ENCODE measurements around the gene GPI.

The GPI gene

DNA sequence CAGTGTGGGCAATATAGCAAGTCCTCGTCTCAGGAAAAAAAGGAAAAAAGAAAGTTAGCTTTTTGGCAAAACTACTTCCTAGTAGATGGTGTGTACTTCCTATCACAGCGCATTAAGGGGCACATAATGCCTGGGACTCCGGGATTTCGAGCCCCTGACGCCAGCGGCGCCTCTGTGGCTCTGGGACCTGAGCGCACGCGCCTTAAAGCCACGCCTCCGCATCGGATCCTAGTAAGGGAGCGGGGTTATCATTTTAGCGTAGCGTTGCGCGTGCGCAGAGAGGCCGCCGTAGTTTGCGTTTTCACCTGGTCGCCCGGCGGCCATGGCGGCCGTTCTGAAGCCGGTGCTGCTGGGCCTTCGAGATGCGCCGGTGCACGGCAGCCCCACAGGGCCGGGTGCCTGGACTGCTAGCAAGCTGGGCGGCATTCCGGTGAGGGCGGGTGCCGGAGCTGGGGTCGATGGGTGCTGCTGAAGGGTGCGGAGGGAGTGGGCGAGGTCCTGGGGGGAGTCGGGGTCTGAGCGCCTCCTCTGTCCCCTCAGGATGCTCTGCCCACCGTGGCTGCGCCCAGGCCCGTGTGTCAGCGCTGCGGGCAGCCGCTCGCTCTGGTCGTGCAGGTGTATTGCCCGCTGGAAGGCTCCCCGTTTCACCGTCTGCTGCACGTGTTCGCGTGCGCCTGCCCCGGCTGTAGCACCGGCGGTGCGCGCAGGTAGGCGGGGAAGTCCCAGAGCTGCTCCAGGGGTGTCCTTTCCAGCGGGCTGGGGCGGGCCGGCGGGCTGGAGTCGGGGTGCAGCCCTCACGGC is 39.3 kb downstream of the GPI start, which contains the start of gene PDCD2L:
PDCD2L (plus strand) TSS at position 291 of the 801 bp plus-strand sequence; CDS start at position 323, 32 bp downstream.
- DNase-seq (ENCODE audit: low read depth) = peak; percentile 81

GRCh38 chr19:34405892-34406660 is 41.1 kb downstream of the GPI start:
- DNase-seq (ENCODE audit: low read depth) = no peak

GRCh38 chr19:34408411-34408810 is 43.4 kb downstream of the GPI start:
- DNase-seq (ENCODE audit: low read depth) = no peak

- DNase-seq (ENCODE audit: low read depth) = no peak
These were observed 44.5 kb downstream of the GPI start for GRCh38 chr19:34409189-34410164.

DNA sequence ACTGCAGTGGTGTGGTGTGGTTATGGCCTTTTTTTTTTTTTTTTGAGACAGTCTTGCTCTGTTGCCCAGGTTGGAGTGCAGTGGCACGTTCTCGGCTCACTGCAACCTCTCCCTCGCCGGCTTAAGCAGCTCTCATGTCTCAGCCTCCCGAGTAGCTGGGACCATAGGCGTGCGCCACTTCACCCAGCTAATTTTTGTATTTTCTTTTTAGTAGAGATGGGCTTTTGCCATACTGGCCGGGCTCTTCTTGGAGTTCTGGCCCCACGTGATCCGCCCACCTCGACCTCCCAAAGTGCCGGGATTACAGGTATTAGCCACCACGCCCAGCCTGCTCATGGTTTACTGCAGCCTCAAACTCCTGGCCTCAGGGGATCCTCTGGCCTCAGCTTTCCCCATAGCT is 46.2 kb downstream of the GPI start:
- DNase-seq (ENCODE audit: low read depth) = no peak

GRCh38 chr19:34416021-34416545 is 51.1 kb downstream of the GPI start:
- no peak for DNase-seq (ENCODE audit: low read depth)

DNA sequence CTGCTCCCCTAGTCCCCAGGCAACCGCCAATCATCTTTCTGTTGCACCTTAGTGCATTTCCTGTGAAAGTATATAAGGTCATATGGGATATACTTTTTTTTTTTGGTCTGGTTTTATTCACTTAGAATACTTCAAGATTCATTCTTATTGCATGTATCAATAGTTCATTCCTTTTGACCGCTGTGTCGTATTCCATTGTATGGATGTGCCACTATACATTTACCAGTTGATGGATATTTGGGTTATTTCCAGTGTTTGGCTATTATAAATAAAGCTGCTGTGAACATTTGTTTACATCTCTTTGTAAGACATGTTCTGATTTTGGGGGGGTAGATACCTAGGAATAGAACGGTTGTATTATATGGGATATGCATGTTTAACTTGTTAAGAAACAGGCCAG is 53.3 kb downstream of the GPI start:
- DNase-seq (ENCODE audit: low read depth) = no peak

DNA sequence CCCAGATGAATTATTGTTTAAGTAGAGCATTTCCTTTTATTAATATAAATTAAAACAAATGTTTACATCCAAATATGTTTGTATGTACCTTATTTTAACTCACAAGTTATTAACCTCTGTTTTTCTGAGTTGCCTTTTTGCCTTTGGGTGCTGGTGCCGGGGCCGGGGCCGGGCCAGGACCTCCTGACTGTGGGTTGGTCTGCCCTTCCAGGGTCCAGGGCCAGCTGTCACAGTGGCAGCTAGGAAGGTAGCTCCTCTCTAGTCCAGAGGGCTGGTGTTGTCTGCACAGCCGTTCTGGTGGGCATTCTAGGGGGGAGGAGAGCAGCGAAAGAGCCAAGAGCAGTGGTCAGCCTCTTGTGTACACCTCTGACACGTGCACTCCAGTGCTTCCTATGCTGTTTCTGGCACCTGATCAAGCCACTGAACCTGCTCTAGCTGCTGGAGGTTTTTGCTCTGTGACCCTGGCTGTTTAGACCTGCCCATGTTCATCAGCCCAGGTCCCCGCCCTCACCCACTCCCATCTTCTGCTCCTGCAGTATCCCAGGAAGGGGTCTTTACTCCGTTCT is 61.2 kb downstream of the GPI start:
- DNase-seq (ENCODE audit: low read depth) = no peak

- peak; percentile 62 for DNase-seq (ENCODE audit: low read depth)
These were observed 63.7 kb downstream of the GPI start for GRCh38 chr19:34428549-34429285.

- DNase-seq (ENCODE audit: low read depth) = no peak
These were observed 64.6 kb downstream of the GPI start for GRCh38 chr19:34429553-34429952.

GRCh38 chr19:34430738-34431625 is 66.0 kb downstream of the GPI start:
- DNase-seq (ENCODE audit: low read depth) = peak; percentile 32

- DNase-seq (ENCODE audit: low read depth) = peak; percentile 19
These were observed 66.8 kb downstream of the GPI start for GRCh38 chr19:34431681-34432402.

GRCh38 chr19:34432797-34433196 is 67.8 kb downstream of the GPI start:
- DNase-seq (ENCODE audit: low read depth) = peak; percentile 44

DNA sequence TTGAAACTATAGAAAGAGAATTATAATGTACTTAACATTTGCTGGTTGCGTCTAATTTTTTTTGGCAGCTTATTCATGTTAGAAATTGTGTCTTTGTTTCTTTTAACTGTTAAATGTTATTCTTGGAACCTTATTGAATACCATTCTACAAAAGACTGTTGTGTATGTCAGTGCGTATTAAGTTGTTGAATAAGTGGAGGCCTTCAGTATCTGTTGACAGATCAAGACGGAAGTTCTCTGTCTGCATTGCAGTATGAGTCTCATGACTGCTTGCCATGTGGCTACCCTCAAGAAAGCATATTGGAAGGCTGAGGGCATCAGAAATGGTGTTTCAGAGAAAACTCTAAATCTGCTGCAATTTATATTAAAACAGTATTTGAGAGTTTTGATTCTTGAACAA is 71.7 kb downstream of the GPI start:
- no peak for DNase-seq (ENCODE audit: low read depth)

- no peak for DNase-seq (ENCODE audit: low read depth)
These were observed 83.2 kb downstream of the GPI start for GRCh38 chr19:34448191-34448590.
